ENCODE measurements around the gene ASB4.

The ASB4 gene

DNA sequence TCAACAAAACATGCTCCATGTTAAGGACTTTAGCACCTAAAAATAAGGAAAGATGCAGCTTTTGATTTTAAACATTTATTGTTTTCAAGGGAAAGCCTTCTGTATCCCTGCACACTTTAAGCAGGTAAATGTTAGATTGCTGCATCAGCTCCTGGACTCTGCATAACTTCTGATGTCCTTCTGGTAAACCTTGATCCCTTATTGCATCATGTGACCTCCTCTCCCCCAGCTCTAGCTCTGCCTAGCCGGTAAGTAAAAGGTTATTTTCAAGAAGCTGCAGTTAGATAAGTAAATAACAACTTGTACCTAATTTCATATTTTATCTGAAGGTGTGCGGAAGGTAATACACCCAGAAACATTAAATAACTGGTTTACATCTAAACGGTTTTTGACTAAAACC is 73.1 kb downstream of the ASB4 start:
- DNase-seq (ENCODE audit: low read depth): no peak
- TF ChIP-seq, protein P1, sequence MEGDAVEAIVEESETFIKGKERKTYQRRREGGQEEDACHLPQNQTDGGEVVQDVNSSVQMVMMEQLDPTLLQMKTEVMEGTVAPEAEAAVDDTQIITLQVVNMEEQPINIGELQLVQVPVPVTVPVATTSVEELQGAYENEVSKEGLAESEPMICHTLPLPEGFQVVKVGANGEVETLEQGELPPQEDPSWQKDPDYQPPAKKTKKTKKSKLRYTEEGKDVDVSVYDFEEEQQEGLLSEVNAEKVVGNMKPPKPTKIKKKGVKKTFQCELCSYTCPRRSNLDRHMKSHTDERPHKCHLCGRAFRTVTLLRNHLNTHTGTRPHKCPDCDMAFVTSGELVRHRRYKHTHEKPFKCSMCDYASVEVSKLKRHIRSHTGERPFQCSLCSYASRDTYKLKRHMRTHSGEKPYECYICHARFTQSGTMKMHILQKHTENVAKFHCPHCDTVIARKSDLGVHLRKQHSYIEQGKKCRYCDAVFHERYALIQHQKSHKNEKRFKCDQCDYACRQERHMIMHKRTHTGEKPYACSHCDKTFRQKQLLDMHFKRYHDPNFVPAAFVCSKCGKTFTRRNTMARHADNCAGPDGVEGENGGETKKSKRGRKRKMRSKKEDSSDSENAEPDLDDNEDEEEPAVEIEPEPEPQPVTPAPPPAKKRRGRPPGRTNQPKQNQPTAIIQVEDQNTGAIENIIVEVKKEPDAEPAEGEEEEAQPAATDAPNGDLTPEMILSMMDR (IDR thresholded peaks at IDR 0.05; ENCODE audit: low read depth, low read length, missing control alignments): no peak
- H3K4me3 ChIP-seq (ENCODE audit: low read depth, low read length): no peak overlapping the region
- in situ Hi-C loops (cut with HindIII; ENCODE audit: low sequenced_read_pairs): no loop called here

DNA sequence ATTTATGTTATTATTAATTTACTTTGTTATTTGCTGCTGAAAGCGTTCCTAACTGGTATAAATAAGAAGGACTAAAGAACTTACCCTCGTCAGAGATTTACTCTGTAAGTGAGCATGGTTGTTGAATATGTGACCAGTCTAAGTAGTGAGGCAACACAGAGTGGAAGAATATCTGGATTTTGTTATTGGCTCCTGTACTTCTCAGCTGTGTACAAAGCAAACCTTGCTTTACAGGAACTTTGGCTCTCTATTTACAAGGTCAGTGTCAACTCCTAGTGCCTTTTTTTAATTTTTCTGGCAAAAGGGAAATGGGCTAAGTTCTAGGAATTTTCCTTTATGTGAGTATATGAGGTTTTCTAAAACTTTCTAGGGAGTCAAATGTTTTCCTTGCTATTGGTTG is 74.9 kb downstream of the ASB4 start:
- no peak overlapping the region for H3K4me3 ChIP-seq (ENCODE audit: low read depth, low read length)
- TF ChIP-seq, protein P1 (IDR thresholded peaks at IDR 0.05; ENCODE audit: low read depth, low read length, missing control alignments): no peak
- DNase-seq (ENCODE audit: low read depth): no peak
- in situ Hi-C loops (cut with HindIII; ENCODE audit: low sequenced_read_pairs): no loop called here

DNA sequence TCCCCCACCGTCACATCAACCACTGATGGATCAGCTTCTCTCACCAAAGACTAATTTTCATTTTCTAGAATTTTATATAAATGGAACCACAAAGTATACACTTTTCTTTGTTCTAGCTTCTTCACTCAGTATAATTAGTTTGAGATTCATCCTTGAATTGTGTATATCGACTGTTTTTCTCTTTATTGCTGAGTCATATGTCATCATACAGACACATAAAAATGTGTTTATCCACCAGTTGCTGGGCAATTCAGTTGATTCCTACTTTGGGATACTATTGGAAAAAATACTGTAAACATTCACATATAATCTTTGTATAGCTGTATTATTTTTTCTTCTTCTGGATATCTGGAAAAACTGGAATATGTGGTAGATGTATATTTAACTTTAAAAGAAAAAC is 84.0 kb downstream of the ASB4 start:
- no peak for DNase-seq (ENCODE audit: low read depth)
- in situ Hi-C loops (cut with HindIII; ENCODE audit: low sequenced_read_pairs): no loop called here
- no peak overlapping the region for H3K4me3 ChIP-seq (ENCODE audit: low read depth, low read length)
- TF ChIP-seq, protein P1 (IDR thresholded peaks at IDR 0.05; ENCODE audit: low read depth, low read length, missing control alignments): no peak

DNA sequence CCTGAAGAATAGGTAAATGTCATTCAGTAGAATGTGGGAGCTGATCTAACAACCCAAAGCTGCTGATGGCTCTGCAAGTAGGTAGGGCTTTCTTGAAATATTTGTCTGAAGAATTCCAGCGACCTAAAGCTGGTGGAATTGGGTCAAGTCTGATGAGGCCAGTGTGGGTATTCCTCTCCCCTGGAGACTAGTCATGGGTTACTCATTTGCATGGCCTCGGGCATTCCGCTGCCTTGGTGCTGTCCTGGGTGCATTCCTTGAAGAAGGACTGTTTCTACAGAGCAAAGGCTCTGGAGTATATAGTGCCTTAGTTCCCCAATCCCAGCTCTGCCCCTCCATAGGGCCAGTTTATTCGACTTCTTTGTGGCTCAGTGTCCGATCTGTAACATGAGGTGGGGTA is 91.4 kb downstream of the ASB4 start:
- H3K4me3 ChIP-seq (ENCODE audit: low read depth, low read length): no peak overlapping the region
- TF ChIP-seq, protein P1 (IDR thresholded peaks at IDR 0.05; ENCODE audit: low read depth, low read length, missing control alignments): no peak
- in situ Hi-C loops (cut with HindIII; ENCODE audit: low sequenced_read_pairs): no loop called here
- no peak for DNase-seq (ENCODE audit: low read depth)

DNA sequence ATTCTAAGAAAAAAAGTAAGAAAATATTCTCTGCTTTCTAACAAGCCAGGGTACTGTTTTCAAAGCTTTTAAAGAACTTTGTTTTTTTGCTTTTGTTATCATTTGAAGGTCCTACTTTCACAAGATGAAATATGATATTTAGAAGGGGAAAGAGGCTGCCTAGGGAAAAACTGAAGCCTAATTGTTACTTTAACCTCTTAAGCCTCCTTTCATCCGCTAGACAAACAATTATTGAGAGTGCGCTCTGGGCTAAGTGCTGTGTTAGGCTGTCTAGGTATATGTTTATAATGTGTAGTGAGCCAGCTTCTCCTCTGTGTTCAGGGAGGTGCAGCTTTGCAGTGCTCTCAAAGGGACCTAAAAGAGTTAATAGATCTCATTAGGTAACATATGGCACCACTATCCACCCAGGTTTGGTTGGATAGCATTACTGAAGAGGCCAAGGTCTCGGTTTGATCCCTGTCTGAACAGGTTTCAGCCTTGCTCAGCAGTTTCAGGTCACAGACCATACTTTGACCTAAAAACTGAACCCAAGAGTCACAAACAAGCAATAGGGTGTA is 92.6 kb downstream of the ASB4 start:
- in situ Hi-C loops (cut with HindIII; ENCODE audit: low sequenced_read_pairs): no loop called here
- TF ChIP-seq, protein P1 (IDR thresholded peaks at IDR 0.05; ENCODE audit: low read depth, low read length, missing control alignments): no peak
- no peak for DNase-seq (ENCODE audit: low read depth)
- no peak overlapping the region for H3K4me3 ChIP-seq (ENCODE audit: low read depth, low read length)

DNA sequence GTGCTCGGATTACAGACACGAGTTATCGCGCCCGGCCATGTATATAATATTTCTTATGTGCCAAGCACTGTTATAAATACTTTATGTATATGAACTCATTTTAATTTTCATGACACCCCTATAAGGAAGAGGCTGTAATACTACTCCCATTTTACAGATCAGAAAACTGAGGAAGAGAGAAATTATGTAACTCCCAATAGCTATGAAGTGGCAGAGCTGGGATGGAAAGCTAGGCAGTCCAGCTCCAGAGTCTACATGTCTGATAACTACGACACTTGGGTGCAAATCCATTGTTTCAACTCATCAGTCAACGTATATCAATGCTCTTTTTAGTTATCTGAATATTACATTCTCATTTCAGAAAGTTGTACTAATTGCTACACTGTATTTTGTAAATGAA is 93.6 kb downstream of the ASB4 start:
- no peak overlapping the region for H3K4me3 ChIP-seq (ENCODE audit: low read depth, low read length)
- in situ Hi-C loops (cut with HindIII; ENCODE audit: low sequenced_read_pairs): no loop called here
- DNase-seq (ENCODE audit: low read depth): no peak
- TF ChIP-seq, protein P1 (IDR thresholded peaks at IDR 0.05; ENCODE audit: low read depth, low read length, missing control alignments): no peak

DNA sequence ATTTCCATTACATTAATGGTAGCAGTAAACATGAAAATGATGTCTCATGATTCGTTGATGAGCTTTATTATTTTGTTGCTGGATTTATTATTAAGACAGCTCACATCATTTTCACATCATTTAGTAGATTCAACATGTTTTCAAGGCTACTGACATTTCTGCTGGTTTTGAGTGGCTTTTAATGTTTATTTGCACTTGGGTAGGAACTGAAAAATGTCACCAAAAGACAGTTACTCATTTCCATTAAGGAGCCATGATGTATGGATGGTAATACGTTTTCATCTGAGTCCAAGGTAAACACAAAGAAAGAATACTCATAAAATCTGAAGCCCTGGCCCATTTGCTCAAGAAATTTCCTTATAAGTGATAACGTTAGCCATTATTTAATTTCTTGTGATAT is 95.7 kb downstream of the ASB4 start:
- TF ChIP-seq, protein P1 (IDR thresholded peaks at IDR 0.05; ENCODE audit: low read depth, low read length, missing control alignments): no peak
- no peak overlapping the region for H3K4me3 ChIP-seq (ENCODE audit: low read depth, low read length)
- in situ Hi-C loops (cut with HindIII; ENCODE audit: low sequenced_read_pairs): no loop called here
- no peak for DNase-seq (ENCODE audit: low read depth)

All from astrocyte of the cerebellum (primary cell).